K562 (cell line): ENCODE measurements around the gene FGL2. TPM values are rescaled to one million over a fixed set of nuclear protein-coding genes. Genes with fewer than 3 reads are reported as not detected.

Experiments used
- ATAC-seq: fragments of 200-7000 bp; cut with Tn5 transposase; 3 replicates; pipeline ENCODE4 v1.9.1; 2020; ENCODE audit warnings: moderate library complexity
- BruUV-seq: library from RNA; stranded (reverse); fragments of 400-500 nt; replicated peaks from 2 replicates; lab custom pipeline; 2021; lab: Mats Ljungman, UMichigan
- CTCF ChIA-PET: fragments of 300-600 bp; formaldehyde crosslinking; extraction: SDS; loops from one replicate; lab custom pipeline; 2021; ENCODE audit warnings: low intra/inter-chr PET ratio; lab: Yijun Ruan, JAX
- POLR2A ChIA-PET: fragments of 300-600, 350-650 bp; sonication (Branson Sonifier 250); formaldehyde crosslinking; extraction: SDS; loops from one replicate; lab custom pipeline; 2021; ENCODE audit warnings: antibody characterized with exemption, inconsistent platforms; lab: Yijun Ruan, JAX
- DNase-seq, 4 experiments: peaks; one replicate each; pipeline versions ENCODE4 v3.0.0 to v3.0.0-alpha.2; 2011 to 2018; ENCODE audit warnings: low spot score in 3 of 4, mixed read lengths in 3 of 4; ENCODE audit errors: extremely low read depth in 1 of 4
- FAIRE-seq: peaks from 2 replicates; lab custom pipeline; 2011; peaks lifted over from hg19 to GRCh38; lab: Jason Lieb, UNC
- H2AFZ ChIP-seq: 2 replicates; pipeline ENCODE4 v1.6.0; 2011; ENCODE audit warnings: low read depth, low read length, control low read depth, inconsistent platforms
- H3K27ac ChIP-seq: fragments of 200-600 bp; 3 replicates; pipeline ENCODE4 v1.8.0; 2011; ENCODE audit warnings: low read depth, mild to moderate bottlenecking, control low read depth, inconsistent platforms, low read length, moderate library complexity, mixed read lengths; ENCODE audit errors: extremely low read depth
- H3K27me3 ChIP-seq, 2 experiments: fragments of 300-600 bp in 1 of 2; 2 replicates in 1 of 2; 3 replicates in 1 of 2; pipeline versions ENCODE4 v1.6.0 to v1.8.0; 2011; ENCODE audit warnings: inconsistent platforms in 2 of 2, low read length in 2 of 2, mild to moderate bottlenecking in 1 of 2, mixed read lengths in 1 of 2, moderate library complexity in 1 of 2; ENCODE audit not compliant: control insufficient read depth in 2 of 2, insufficient read depth in 2 of 2
- H3K36me3 ChIP-seq: fragments of 300-600 bp; 3 replicates; pipeline ENCODE4 v1.8.0; 2011; ENCODE audit warnings: mild to moderate bottlenecking, low read length, inconsistent platforms; ENCODE audit not compliant: control insufficient read depth, insufficient read depth
- H3K4me1 ChIP-seq, 2 experiments: fragments of 200-600 bp in 1 of 2; replicated peaks in 1 of 2; 2 replicates in 1 of 2; 3 replicates in 1 of 2; pipeline versions ENCODE4 v1.5.1 to v1.8.0; 2011; ENCODE audit warnings: inconsistent platforms in 2 of 2, low read length in 2 of 2, mild to moderate bottlenecking in 1 of 2, mixed read lengths in 1 of 2, moderate library complexity in 1 of 2; ENCODE audit not compliant: control insufficient read depth in 2 of 2, insufficient read depth in 2 of 2
- H3K4me2 ChIP-seq: 2 replicates; pipeline ENCODE4 v1.6.1; 2011; ENCODE audit warnings: low read length, control low read depth, inconsistent platforms, mixed read lengths; ENCODE audit not compliant: insufficient read depth
- H3K4me3 ChIP-seq: fragments of 200-600 bp; sonication (generic), shearing (Covaris generic); 2 replicates; pipeline ENCODE4 v1.5.1; 2016; ENCODE audit warnings: control low read depth, inconsistent platforms
- H3K79me2 ChIP-seq: fragments of 200-600 bp; 3 replicates; pipeline ENCODE4 v1.8.0; 2011; ENCODE audit warnings: low read length, inconsistent platforms; ENCODE audit not compliant: control insufficient read depth, insufficient read depth
- H3K9ac ChIP-seq, 2 experiments: 2 replicates each; pipeline versions ENCODE4 v1.6.0 to v1.6.1; 2011; ENCODE audit warnings: low read depth in 2 of 2, low read length in 2 of 2, control low read depth in 1 of 2, inconsistent platforms in 1 of 2, mild to moderate bottlenecking in 1 of 2, mixed read lengths in 1 of 2; ENCODE audit not compliant: insufficient read depth in 1 of 2
- H3K9me1 ChIP-seq: one replicate; pipeline ENCODE4 v1.6.0; 2011; ENCODE audit warnings: inconsistent platforms, mild to moderate bottlenecking, low read length, moderate library complexity; ENCODE audit not compliant: control insufficient read depth, insufficient read depth
- H3K9me3 ChIP-seq: replicated peaks from 2 replicates; pipeline ENCODE4 v1.5.1; 2011; ENCODE audit warnings: low read depth, low read length, inconsistent platforms; ENCODE audit not compliant: control insufficient read depth, insufficient read depth
- H4K20me1 ChIP-seq: replicated peaks from 2 replicates; pipeline ENCODE4 v1.6.1; 2011; ENCODE audit warnings: low read length, inconsistent platforms, mixed read lengths; ENCODE audit not compliant: control insufficient read depth, insufficient read depth
- CTCF ChIP-seq, 3 experiments: IDR thresholded peaks in 2 of 3; conservative IDR thresholded peaks in 1 of 3; 2 replicates each; pipeline ENCODE4 v1.5.1; 2011 to 2012; ENCODE audit warnings: low read length in 3 of 3, mild to moderate bottlenecking in 3 of 3, control low read depth in 2 of 3, improper control_type of control experiment in 1 of 3, inconsistent platforms in 1 of 3, low read depth in 1 of 3, mixed read lengths in 1 of 3, moderate library complexity in 1 of 3; ENCODE audit not compliant: insufficient read depth in 2 of 3
- ETS2 ChIP-seq: IDR thresholded peaks from 2 replicates; pipeline ENCODE4 v1.6.1; 2016; ENCODE audit warnings: borderline replicate concordance, missing genetic modification characterization, mild to moderate bottlenecking, moderate library complexity, missing compliant biosample characterization; ENCODE audit not compliant: poor library complexity, severe bottlenecking
- ETV1 ChIP-seq: fragments of 450-650 bp; conservative IDR thresholded peaks from 2 replicates; pipeline ENCODE4 v1.6.1; 2016; ENCODE audit warnings: missing genetic modification characterization, control low read depth, low read depth, missing compliant biosample characterization
- HNRNPL ChIP-seq: fragments of 200-400 bp; formaldehyde crosslinking; IDR thresholded peaks from 2 replicates; pipeline ENCODE4 v1.6.1; 2017; ENCODE audit warnings: low read depth, mild to moderate bottlenecking, low read length
- NR2C2 ChIP-seq, 2 experiments: fragments of 200-800 bp in 1 of 2; sonication (Bioruptor generic) in 1 of 2; sonication (generic) in 1 of 2; formaldehyde crosslinking in 1 of 2; IDR thresholded peaks; 2 replicates each; pipeline versions ENCODE4 v1.6.1 to v1.8.0; 2016 to 2022; ENCODE audit warnings: mild to moderate bottlenecking in 1 of 2, missing compliant biosample characterization in 1 of 2, missing genetic modification characterization in 1 of 2, missing genetic modification reagents in 1 of 2
- RFX7 ChIP-seq: fragments of 250-450 bp; sonication (Bioruptor Pico); IDR thresholded peaks from 2 replicates; pipeline ENCODE4 v1.5.1; 2021; ENCODE audit warnings: mild to moderate bottlenecking
- TEAD2 ChIP-seq: fragments of 450-650 bp; IDR thresholded peaks from 2 replicates; pipeline ENCODE4 v1.6.1; 2016; ENCODE audit warnings: missing genetic modification characterization, control low read depth, missing compliant biosample characterization
- ZNF253 ChIP-seq: fragments of 250-450 bp; sonication (Bioruptor Pico); conservative IDR thresholded peaks from 2 replicates; pipeline ENCODE4 v1.6.1; 2021; ENCODE audit warnings: mild to moderate bottlenecking
- ZNF511 ChIP-seq: sonication (generic); formaldehyde crosslinking; IDR thresholded peaks from 2 replicates; pipeline ENCODE4 v1.8.0; 2022; ENCODE audit warnings: mild to moderate bottlenecking, missing genetic modification reagents
- WGBS: fragments of 100-300 bp; shearing (Covaris generic); methylation state at CpG from one replicate; pipeline ENCODE4 v1.1.6; 2016; ENCODE audit warnings: low coverage, mixed read lengths; ENCODE audit not compliant: insufficient coverage; ENCODE audit errors: missing lambda C conversion rate; 5-methylcytosine and 5-hydroxymethylcytosine counted together
- in situ Hi-C: fragments of 300-500 bp; cut with MboI; formaldehyde crosslinking; loops from 4 replicates; pipeline ENCODE4 v1.15.0; 2018; ENCODE audit warnings: inconsistent platforms, mixed read lengths
- intact Hi-C: fragments of 100-400 bp; cut with micrococcal nuclease; formaldehyde crosslinking; loops from 2 replicates; pipeline ENCODE4 v1.14.2; 2022
- polyA plus RNA-seq, 8 experiments: library from polyadenylated mRNA; depleted of rRNA in 4 of 8; stranded (reverse) in 5 of 8; unstranded in 3 of 8; fragments of >200 nt; fragmentation: Nextera tagmentation in 2 of 8; fragmentation: Illumina TruSeq in 1 of 8; extraction: Ambion mirVana in 2 of 8; extraction: Trizol in 1 of 8; gene quantifications; 2 replicates each; pipeline versions ENCODE4 v1.2.1 to v1.2.3, GENCODE V29; 2011 to 2014; ENCODE audit warnings: inconsistent platforms in 1 of 8, missing spikeins in 1 of 8
- total RNA-seq, 7 experiments: library from RNA; depleted of rRNA in 6 of 7; stranded (reverse); fragments of >200 nt in 6 of 7; fragmentation: Illumina TruSeq in 2 of 7; extraction: Trizol in 2 of 7; gene quantifications; 2 replicates each; pipeline versions ENCODE4 v1.2.1 to v1.2.3, GENCODE V29; 2011 to 2021; ENCODE audit warnings: low replicate concordance in 1 of 7

FGL2 gene
- total and polyA plus RNA-seq, 9 of the 15 experiments (the other 6 are each of a cell fraction or from before 2014, with no cell fraction given) = 0.11 TPM; not detected in 8

GRCh38 chr7:77238703-77239136 lies 39.1 kb upstream of the FGL2 start:
- H3K4me2 ChIP-seq = no peak overlapping the region
- no peaks in the 10 kb centered on the region for H3K79me2 ChIP-seq
- in situ Hi-C loops = loop anchor here (25.0 kb wide), 1 partner anchor 601 kb away; the partner anchor contains the start of gene POMZP3
- no peaks in the 10 kb centered on the region for H3K9me3 ChIP-seq
- ChIA-PET CTCF (no interaction called here), POLR2A (no interaction called here)
- H4K20me1 ChIP-seq = no peaks in the 10 kb centered on the region
- H3K27me3 ChIP-seq = peaks cover 7 to 11% of the 10 kb centered on the region in 2 experiments
- ATAC-seq (no peak), DNase-seq (no peak), FAIRE-seq (no peak)
- intact Hi-C loops = no loop called here
- TF ChIP-seq TEAD2 (tag) (no peak), HNRNPL (no peak), RFX7 (CRISPR knock-in tag) (no peak), ETS2 (tag) (no peak), ETV1 (tag) (no peak), ZNF511 (no peak), NR2C2 (CRISPR knock-in tag; IDR thresholded peaks at IDR 0.05) (no peak), NR2C2 (tag; IDR thresholded peaks at IDR 0.05) (no peak), CTCF (IDR thresholded peaks at IDR 0.05 in 2 of 3, conservative IDR thresholded peaks at IDR 0.05 in 1 of 3; ENCODE audit: insufficient read depth in 2 of 3, low read depth in 1 of 3, low read length in 3 of 3) (no peak), ZNF253 (CRISPR knock-in tag) (no peak)
- no peak overlapping the region for H3K27ac ChIP-seq
- no peak overlapping the region for H2AFZ ChIP-seq
- no peaks in the 10 kb centered on the region for H3K4me1 ChIP-seq
- H3K4me3 ChIP-seq = no peak overlapping the region
- H3K36me3 ChIP-seq = no peaks in the 10 kb centered on the region
- no peaks in the 10 kb centered on the region for H3K9me1 ChIP-seq
- WGBS = 0% methylated on average over 2 of the region's 2 CpGs
- H3K9ac ChIP-seq = no peak overlapping the region
- no TSS peak for BruUV-seq
